Gastrocnemius medialis (tissue), 4 donors: ENCODE measurements around the gene PLCG1. TPM values are rescaled to one million over a fixed set of nuclear protein-coding genes. Genes with fewer than 3 reads are reported as not detected.

Experiments used
- ATAC-seq, 2 donors: fragments of 150-250 bp; one replicate each; pipeline ENCODE4 v1.9.1; 2016
- DNase-seq, 2 donors: peaks; one replicate each; pipeline ENCODE4 v3.0.0-alpha.2; 2019
- H3K27ac ChIP-seq, 4 donors: fragments of 200-600 bp; sonication (generic); 1 replicate in 1 of 4; 2 replicates in 3 of 4; pipeline ENCODE4 v1.5.1; 2016 to 2018; ENCODE audit warnings: mild to moderate bottlenecking in 2 of 4, moderate library complexity in 1 of 4
- H3K27me3 ChIP-seq, 3 donors: fragments of 200-600 bp; sonication (generic) in 2 of 3; 1 replicate in 1 of 3; 2 replicates in 2 of 3; pipeline versions ENCODE4 v1.5.1 to v1.6.0; 2016 to 2019; ENCODE audit warnings: mild to moderate bottlenecking in 1 of 3, moderate library complexity in 1 of 3
- H3K36me3 ChIP-seq, 2 donors: fragments of 200-600 bp; sonication (generic) in 1 of 2; one replicate each; pipeline ENCODE4 v1.5.1; 2017 to 2018
- H3K4me1 ChIP-seq, 2 donors: fragments of 200-600 bp; sonication (generic) in 1 of 2; one replicate each; pipeline ENCODE4 v1.5.1; 2016 to 2017; ENCODE audit warnings: mild to moderate bottlenecking in 2 of 2
- H3K4me3 ChIP-seq, 4 donors: fragments of 200-600 bp; sonication (generic) in 3 of 4; 1 replicate in 1 of 4; 2 replicates in 3 of 4; pipeline ENCODE4 v1.5.1; 2016 to 2019; ENCODE audit warnings: mild to moderate bottlenecking in 2 of 4
- H3K9me3 ChIP-seq, 3 donors: fragments of 200-600 bp; sonication (generic) in 2 of 3; 1 replicate in 1 of 3; 2 replicates in 2 of 3; pipeline ENCODE4 v1.5.1; 2016 to 2019
- CTCF ChIP-seq, 5 experiments: fragments of 450-650 bp in 3 of 5; fragments of 200-600 bp in 2 of 5; sonication (generic) in 2 of 5; IDR thresholded peaks in 4 of 5; conservative IDR thresholded peaks in 1 of 5; 1 replicate in 4 of 5; 2 replicates in 1 of 5; pipeline ENCODE4 v1.5.1; 2016 to 2019; ENCODE audit warnings: antibody characterized with exemption in 5 of 5, mild to moderate bottlenecking in 3 of 5, moderate library complexity in 3 of 5
- POLR2A ChIP-seq, 2 donors: fragments of 450-650 bp; IDR thresholded peaks; one replicate each; pipeline ENCODE4 v1.6.1; 2017; ENCODE audit warnings: antibody characterized with exemption in 2 of 2, mild to moderate bottlenecking in 2 of 2, moderate library complexity in 2 of 2
- in situ Hi-C, 4 donors: fragments of 200-750 bp; cut with MboI; loops; one replicate each; pipeline versions ENCODE4 v1.15.0 to v1.8.0; 2017; ENCODE audit warnings: low sequenced_read_pairs in 4 of 4
- intact Hi-C: fragments of 100-400 bp; cut with DNase I; formaldehyde crosslinking; loops from one replicate; pipeline ENCODE4 v1.15.1; 2023; ENCODE audit warnings: low total_unique reads
- total RNA-seq, 4 donors: library from RNA; depleted of rRNA; stranded (reverse); fragments of >200 nt; gene quantifications; one replicate each; pipeline versions ENCODE4 v1.1.0 to v1.2.3, GENCODE V29; 2016

Gene PLCG1
- total RNA-seq, result 10 to 100 TPM; 19.9 to 58.0 (median 35.0) TPM

GRCh38 chr20:41136680-41137613, at the start of gene PLCG1:
Gene PLCG1 (plus strand): TSS chr20:41137543. CDS start chr20:41137642, 99 bp downstream.
- peak within 1 kb of the TSS; percentile 62 to 90 (median 77) for H3K4me3 ChIP-seq
- ATAC-seq (peak; percentile 84 to 87), DNase-seq (peak; percentile 82 to 85)
- no peaks in the 10 kb centered on the region for H3K36me3 ChIP-seq
- peaks cover 32 to 46% of the 10 kb centered on the region in 2 donors for H3K4me1 ChIP-seq
- H3K27me3 ChIP-seq, result no peaks in the 10 kb centered on the region
- TF ChIP-seq POLR2A (IDR thresholded peaks at IDR 0.05) (peak; percentile 82 to 83), CTCF (IDR thresholded peaks at IDR 0.05 in 4 of 5, conservative IDR thresholded peaks at IDR 0.05 in 1 of 5) (peak in 1 of 5 experiments; percentile 18)
- H3K27ac ChIP-seq, result peak within 1 kb of the TSS; percentile 90 to 99 (median 94)
- no peaks in the 10 kb centered on the region for H3K9me3 ChIP-seq
- in situ Hi-C loops (no loop called here), intact Hi-C loops (loop anchor here (1.0 to 5.0 kb wide), 4 partner anchors 35 to 180 kb away; partner anchors contain the start of genes TOP1 and ZHX3)

- no peaks in the 10 kb centered on the region for H3K27me3 ChIP-seq
- no peak overlapping the region for H3K4me3 ChIP-seq
- intact Hi-C loops (no loop called here), in situ Hi-C loops (no loop called here)
- no peaks in the 10 kb centered on the region for H3K4me1 ChIP-seq
- H3K9me3 ChIP-seq, result no peaks in the 10 kb centered on the region
- peaks cover 4 to 61% of the 10 kb centered on the region in 2 donors for H3K36me3 ChIP-seq
- ATAC-seq (no peak), DNase-seq (no peak)
- TF ChIP-seq POLR2A (IDR thresholded peaks at IDR 0.05), result no peak
- TF ChIP-seq CTCF (IDR thresholded peaks at IDR 0.05 in 4 of 5, conservative IDR thresholded peaks at IDR 0.05 in 1 of 5), result no peak
- H3K27ac ChIP-seq, result no peak overlapping the region
These were observed 49.6 kb upstream of the PLCG1 start for GRCh38 chr20:41087777-41088176.

- TF ChIP-seq POLR2A (IDR thresholded peaks at IDR 0.05), result no peak
- no peak for TF ChIP-seq CTCF (IDR thresholded peaks at IDR 0.05 in 4 of 5, conservative IDR thresholded peaks at IDR 0.05 in 1 of 5)
- intact Hi-C loops, result no loop called here
- Histone ChIP-seq H3K27ac (no peak overlapping the region), H3K4me1 (no peaks in the 10 kb centered on the region), H3K9me3 (no peaks in the 10 kb centered on the region), H3K27me3 (no peaks in the 10 kb centered on the region), H3K4me3 (no peak overlapping the region), H3K36me3 (peaks cover 3 to 59% of the 10 kb centered on the region in 2 donors)
- ATAC-seq (no peak), DNase-seq (no peak)
- in situ Hi-C loops, result no loop called here
These were observed 47.8 kb upstream of the PLCG1 start for GRCh38 chr20:41089555-41089954.

GRCh38 chr20:41091927-41092326, 45.4 kb upstream of the PLCG1 start:
- no peak for ATAC-seq
- Histone ChIP-seq H3K27ac (no peak overlapping the region), H3K36me3 (peaks cover 0 to 57% of the 10 kb centered on the region in 2 donors), H3K9me3 (no peaks in the 10 kb centered on the region), H3K4me1 (no peaks in the 10 kb centered on the region), H3K27me3 (no peaks in the 10 kb centered on the region), H3K4me3 (no peak overlapping the region)
- DNase-seq, result no peak
- TF ChIP-seq CTCF (IDR thresholded peaks at IDR 0.05 in 4 of 5, conservative IDR thresholded peaks at IDR 0.05 in 1 of 5) (no peak), POLR2A (IDR thresholded peaks at IDR 0.05) (no peak)
- in situ Hi-C loops (loop anchor here in 3 of 4 donors (5.0 kb wide), 3 partner anchors 100 to 120 kb away; no protein-coding TSS in a partner anchor), intact Hi-C loops (no loop called here)
